K562 (cell line): ENCODE data around the gene MAB21L3. TPM values are rescaled to one million over a fixed set of nuclear protein-coding genes. Genes with fewer than 3 reads are reported as not detected.

ENCODE experiments used
- CEBPG ChIP-seq, 3 experiments: fragments of 200-800 bp in 1 of 3; sonication (Bioruptor generic) in 1 of 3; sonication (generic) in 1 of 3; formaldehyde crosslinking in 1 of 3; IDR thresholded peaks in 2 of 3; conservative IDR thresholded peaks in 1 of 3; 2 replicates each; pipeline versions ENCODE4 v1.6.1 to v1.8.0; 2016 to 2022; ENCODE audit warnings: missing compliant biosample characterization in 2 of 3, missing genetic modification characterization in 2 of 3, mild to moderate bottlenecking in 1 of 3, missing genetic modification reagents in 1 of 3
- CREBBP ChIP-seq: IDR thresholded peaks from one replicate; pipeline ENCODE4 v1.6.1; 2012; ENCODE audit warnings: low read depth, mild to moderate bottlenecking, control low read depth, inconsistent platforms, low read length
- DNMT1 ChIP-seq: fragments of 450-650 bp; IDR thresholded peaks from 2 replicates; pipeline ENCODE4 v1.6.1; 2016; ENCODE audit warnings: antibody characterized with exemption, mild to moderate bottlenecking
- DPF2 ChIP-seq: fragments of 450-650 bp; IDR thresholded peaks from 2 replicates; pipeline ENCODE4 v1.6.1; 2016
- FOXA3 ChIP-seq, 2 experiments: fragments of 450-650 bp in 1 of 2; sonication (generic) in 1 of 2; formaldehyde crosslinking; IDR thresholded peaks in 1 of 2; conservative IDR thresholded peaks in 1 of 2; 2 replicates each; pipeline versions ENCODE4 v1.4.0 to v1.8.0; 2020 to 2022; ENCODE audit warnings: mild to moderate bottlenecking in 2 of 2, missing genetic modification reagents in 1 of 2
- FOXO4 ChIP-seq: fragments of 450-650 bp; formaldehyde crosslinking; IDR thresholded peaks from 2 replicates; pipeline ENCODE4 v1.4.0; 2020; ENCODE audit warnings: mild to moderate bottlenecking, moderate library complexity
- HDAC8 ChIP-seq: fragments of 450-650 bp; IDR thresholded peaks from 2 replicates; pipeline ENCODE4 v1.6.1; 2016; ENCODE audit warnings: mild to moderate bottlenecking, missing genetic modification characterization, moderate library complexity, missing compliant biosample characterization
- HNRNPH1 ChIP-seq: fragments of 200-400 bp; formaldehyde crosslinking; optimal IDR thresholded peaks from 2 replicates; pipeline ENCODE3; 2017; ENCODE audit warnings: low read depth, mild to moderate bottlenecking, low read length, moderate library complexity
- HNRNPL ChIP-seq: fragments of 200-400 bp; formaldehyde crosslinking; IDR thresholded peaks from 2 replicates; pipeline ENCODE4 v1.6.1; 2017; ENCODE audit warnings: low read depth, mild to moderate bottlenecking, low read length
- MBD2 ChIP-seq: sonication (generic); IDR thresholded peaks from 2 replicates; pipeline ENCODE4 v1.6.1; 2016; ENCODE audit warnings: low read depth, borderline replicate concordance
- MCM3 ChIP-seq: fragments of 450-650 bp; IDR thresholded peaks from 2 replicates; pipeline ENCODE4 v1.6.1; 2016
- MLLT1 ChIP-seq, 2 experiments: fragments of 450-650 bp; IDR thresholded peaks; 2 replicates each; pipeline ENCODE4 v1.6.1; 2016
- NRF1 ChIP-seq, 2 experiments: fragments of 450-650 bp; IDR thresholded peaks in 1 of 2; conservative IDR thresholded peaks in 1 of 2; 2 replicates each; pipeline ENCODE4 v1.6.1; 2014; ENCODE audit warnings: mild to moderate bottlenecking in 2 of 2
- SMARCB1 ChIP-seq: IDR thresholded peaks from 2 replicates; pipeline ENCODE4 v1.6.1; 2011; ENCODE audit warnings: improper control_type of control experiment, low read depth; ENCODE audit not compliant: insufficient read length
- TGIF2 ChIP-seq: sonication (generic); formaldehyde crosslinking; IDR thresholded peaks from 2 replicates; pipeline ENCODE4 v1.8.1; 2022; ENCODE audit warnings: mild to moderate bottlenecking, missing genetic modification reagents, moderate library complexity
- YBX1 ChIP-seq: fragments of 450-650 bp; IDR thresholded peaks from 2 replicates; pipeline ENCODE4 v1.7.1; 2016; ENCODE audit warnings: mild to moderate bottlenecking
- ZNF124 ChIP-seq: sonication (generic); formaldehyde crosslinking; IDR thresholded peaks from 2 replicates; pipeline ENCODE4 v1.8.1; 2022; ENCODE audit warnings: missing genetic modification reagents
- ZNF324 ChIP-seq: fragments of 250-450 bp; sonication (Bioruptor Pico); IDR thresholded peaks from 2 replicates; pipeline ENCODE4 v1.4.0; 2020; ENCODE audit warnings: mild to moderate bottlenecking
- ZNF75A ChIP-seq: fragments of 450-650 bp; formaldehyde crosslinking; IDR thresholded peaks from 2 replicates; pipeline ENCODE4 v1.4.0; 2020; ENCODE audit warnings: mild to moderate bottlenecking
- ZZZ3 ChIP-seq: fragments of 450-650 bp; IDR thresholded peaks from 2 replicates; pipeline ENCODE4 v1.6.1; 2016; ENCODE audit warnings: antibody characterized with exemption, mild to moderate bottlenecking, moderate library complexity
- polyA plus RNA-seq, 8 experiments: library from polyadenylated mRNA; depleted of rRNA in 4 of 8; stranded (reverse) in 5 of 8; unstranded in 3 of 8; fragments of >200 nt; fragmentation: Nextera tagmentation in 2 of 8; fragmentation: Illumina TruSeq in 1 of 8; extraction: Ambion mirVana in 2 of 8; extraction: Trizol in 1 of 8; gene quantifications; 2 replicates each; pipeline versions ENCODE4 v1.2.1 to v1.2.3, GENCODE V29; 2011 to 2014; ENCODE audit warnings: inconsistent platforms in 1 of 8, missing spikeins in 1 of 8
- total RNA-seq, 7 experiments: library from RNA; depleted of rRNA in 6 of 7; stranded (reverse); fragments of >200 nt in 6 of 7; fragmentation: Illumina TruSeq in 2 of 7; extraction: Trizol in 2 of 7; gene quantifications; 2 replicates each; pipeline versions ENCODE4 v1.2.1 to v1.2.3, GENCODE V29; 2011 to 2021; ENCODE audit warnings: low replicate concordance in 1 of 7
- TF ChIP-seq, protein P1 (sequence below): fragments of 450-650 bp; IDR thresholded peaks from 2 replicates; pipeline ENCODE4 v1.6.1; 2014; ENCODE audit warnings: low read depth, mild to moderate bottlenecking, moderate library complexity, borderline replicate concordance
- TF ChIP-seq, protein P2 (sequence below): fragments of 450-650 bp; conservative IDR thresholded peaks from 2 replicates; pipeline ENCODE4 v1.6.1; 2016; ENCODE audit warnings: missing genetic modification characterization, low read depth, mild to moderate bottlenecking, missing compliant biosample characterization, moderate library complexity

Gene MAB21L3
- total and polyA plus RNA-seq, 9 of the 15 experiments (the other 6 are each of a cell fraction or from before 2014, with no cell fraction given) = not detected

- no peak for TF ChIP-seq MLLT1 (IDR thresholded peaks at IDR 0.05)
- no peak for TF ChIP-seq HNRNPL
- TF ChIP-seq MCM3 = no peak
- no peak for TF ChIP-seq ZNF324 (CRISPR knock-in tag)
- no peak for TF ChIP-seq ZNF75A (CRISPR knock-in tag)
- no peak for TF ChIP-seq MBD2
- TF ChIP-seq, protein P1, sequence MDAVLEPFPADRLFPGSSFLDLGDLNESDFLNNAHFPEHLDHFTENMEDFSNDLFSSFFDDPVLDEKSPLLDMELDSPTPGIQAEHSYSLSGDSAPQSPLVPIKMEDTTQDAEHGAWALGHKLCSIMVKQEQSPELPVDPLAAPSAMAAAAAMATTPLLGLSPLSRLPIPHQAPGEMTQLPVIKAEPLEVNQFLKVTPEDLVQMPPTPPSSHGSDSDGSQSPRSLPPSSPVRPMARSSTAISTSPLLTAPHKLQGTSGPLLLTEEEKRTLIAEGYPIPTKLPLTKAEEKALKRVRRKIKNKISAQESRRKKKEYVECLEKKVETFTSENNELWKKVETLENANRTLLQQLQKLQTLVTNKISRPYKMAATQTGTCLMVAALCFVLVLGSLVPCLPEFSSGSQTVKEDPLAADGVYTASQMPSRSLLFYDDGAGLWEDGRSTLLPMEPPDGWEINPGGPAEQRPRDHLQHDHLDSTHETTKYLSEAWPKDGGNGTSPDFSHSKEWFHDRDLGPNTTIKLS = no peak
- no peak for TF ChIP-seq FOXA3 (CRISPR knock-in tag; conservative IDR thresholded peaks at IDR 0.05 in 1 of 2, IDR thresholded peaks at IDR 0.05 in 1 of 2)
- TF ChIP-seq SMARCB1 = no peak
- TF ChIP-seq FOXO4 = no peak
- no peak for TF ChIP-seq CEBPG (CRISPR knock-in tag; IDR thresholded peaks at IDR 0.05)
- TF ChIP-seq CEBPG (tag; conservative IDR thresholded peaks at IDR 0.05 in 1 of 2, IDR thresholded peaks at IDR 0.05 in 1 of 2) = peak; percentile 69 to 88
- TF ChIP-seq ZNF124 (CRISPR knock-in tag) = no peak
- TF ChIP-seq HNRNPH1 = no peak
- no peak for TF ChIP-seq ZZZ3
- no peak for TF ChIP-seq TGIF2 (CRISPR knock-in tag)
- TF ChIP-seq CREBBP = no peak
- TF ChIP-seq YBX1 = no peak
- TF ChIP-seq DPF2 = peak; percentile 90
- no peak for TF ChIP-seq DNMT1
- no peak for TF ChIP-seq HDAC8 (tag)
- no peak for TF ChIP-seq NRF1 (conservative IDR thresholded peaks at IDR 0.05 in 1 of 2, IDR thresholded peaks at IDR 0.05 in 1 of 2)
- TF ChIP-seq, protein P2, sequence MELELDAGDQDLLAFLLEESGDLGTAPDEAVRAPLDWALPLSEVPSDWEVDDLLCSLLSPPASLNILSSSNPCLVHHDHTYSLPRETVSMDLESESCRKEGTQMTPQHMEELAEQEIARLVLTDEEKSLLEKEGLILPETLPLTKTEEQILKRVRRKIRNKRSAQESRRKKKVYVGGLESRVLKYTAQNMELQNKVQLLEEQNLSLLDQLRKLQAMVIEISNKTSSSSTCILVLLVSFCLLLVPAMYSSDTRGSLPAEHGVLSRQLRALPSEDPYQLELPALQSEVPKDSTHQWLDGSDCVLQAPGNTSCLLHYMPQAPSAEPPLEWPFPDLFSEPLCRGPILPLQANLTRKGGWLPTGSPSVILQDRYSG = no peak
Observed at GRCh38 chr1:116131866-116132605, 20.8 kb downstream of the MAB21L3 start (continued).
